HUES6 (cell line): Measurements from ENCODE around the gene NDRG3.
A peak's percentile ranks its signal among the peaks of the same experiment; 100 is the strongest.

Source experiments
- H3K27ac ChIP-seq: 2 replicates; pipeline ENCODE4 v1.7.0; 2013; ENCODE audit warnings: low read depth, mild to moderate bottlenecking, low read length, inconsistent platforms
- H3K27me3 ChIP-seq: 2 replicates; pipeline ENCODE4 v1.6.1; 2013; ENCODE audit warnings: low read length; ENCODE audit not compliant: control insufficient read depth, insufficient read depth
- H3K36me3 ChIP-seq: 2 replicates; pipeline ENCODE4 v1.6.1; 2013; ENCODE audit warnings: low read length; ENCODE audit not compliant: control insufficient read depth, insufficient read depth
- H3K4me1 ChIP-seq: 2 replicates; pipeline ENCODE4 v1.6.1; 2013; ENCODE audit warnings: low read length; ENCODE audit not compliant: control insufficient read depth, insufficient read depth
- H3K4me3 ChIP-seq: 2 replicates; pipeline ENCODE4 v1.5.1; 2013; ENCODE audit warnings: low read depth, low read length
- H3K9ac ChIP-seq: one replicate; pipeline ENCODE4 v1.6.1; 2013; ENCODE audit warnings: mild to moderate bottlenecking, low read length
- H3K9me3 ChIP-seq: 2 replicates; pipeline ENCODE4 v1.6.1; 2013; ENCODE audit warnings: low read depth, low read length; ENCODE audit not compliant: control insufficient read depth, insufficient read depth

Gene NDRG3

GRCh38 chr20:36745927-36746659 lies at the start of gene NDRG3:
TSS of gene NDRG3 (minus strand) at chr20:36746090. CDS start at chr20:36721735, 24,355 bp downstream.
- H3K9me3 ChIP-seq = no peaks in the 10 kb centered on the region
- peaks cover 12% of the 10 kb centered on the region for H3K4me1 ChIP-seq
- peak within 1 kb of the TSS; percentile 58 for H3K9ac ChIP-seq
- H3K36me3 ChIP-seq = peaks cover 10% of the 10 kb centered on the region
- no peaks in the 10 kb centered on the region for H3K27me3 ChIP-seq
- H3K4me3 ChIP-seq = peak within 1 kb of the TSS; percentile 67
- H3K27ac ChIP-seq = 0 out of 2 replicates have a peak within 1 kb of the TSS, but pooled peaks have one; percentile 4

- Histone ChIP-seq H3K4me3 (no peak overlapping the region), H3K4me1 (no peaks in the 10 kb centered on the region), H3K9me3 (no peaks in the 10 kb centered on the region), H3K36me3 (peaks cover 73% of the 10 kb centered on the region), H3K9ac (no peak overlapping the region), H3K27ac (no peak overlapping the region), H3K27me3 (no peaks in the 10 kb centered on the region)
These were observed 48.2 kb upstream of the NDRG3 start for GRCh38 chr20:36794116-36794474.

- Histone ChIP-seq H3K9me3 (no peaks in the 10 kb centered on the region), H3K36me3 (peaks cover 71% of the 10 kb centered on the region), H3K27me3 (no peaks in the 10 kb centered on the region), H3K4me3 (no peak overlapping the region), H3K4me1 (no peaks in the 10 kb centered on the region), H3K27ac (no peak overlapping the region), H3K9ac (no peak overlapping the region)
These were observed 47.6 kb upstream of the NDRG3 start for GRCh38 chr20:36793294-36794115.

GRCh38 chr20:36792422-36792821 lies 46.5 kb upstream of the NDRG3 start:
- Histone ChIP-seq H3K36me3 (peaks cover 60% of the 10 kb centered on the region), H3K27ac (no peak overlapping the region), H3K9me3 (no peaks in the 10 kb centered on the region), H3K27me3 (no peaks in the 10 kb centered on the region), H3K4me1 (no peaks in the 10 kb centered on the region), H3K4me3 (no peak overlapping the region), H3K9ac (no peak overlapping the region)

- Histone ChIP-seq H3K9ac (no peak overlapping the region), H3K36me3 (peaks cover 55% of the 10 kb centered on the region), H3K27me3 (no peaks in the 10 kb centered on the region)
These were observed 46.0 kb upstream of the NDRG3 start for GRCh38 chr20:36791862-36792261.

GRCh38 chr20:36786663-36787062 lies 40.8 kb upstream of the NDRG3 start:
- no peak overlapping the region for H3K4me3 ChIP-seq
- peaks cover 54% of the 10 kb centered on the region for H3K36me3 ChIP-seq
- no peak overlapping the region for H3K9ac ChIP-seq
- no peaks in the 10 kb centered on the region for H3K27me3 ChIP-seq
- no peaks in the 10 kb centered on the region for H3K4me1 ChIP-seq
- no peak overlapping the region for H3K27ac ChIP-seq
- no peaks in the 10 kb centered on the region for H3K9me3 ChIP-seq

More at GRCh38 chr20:36791862-36792261, 46.0 kb upstream of the NDRG3 start:
- Histone ChIP-seq H3K9me3 (no peaks in the 10 kb centered on the region), H3K27ac (no peak overlapping the region), H3K4me3 (no peak overlapping the region), H3K4me1 (no peaks in the 10 kb centered on the region)

- H3K4me3 ChIP-seq = no peak overlapping the region
- peaks cover 50% of the 10 kb centered on the region for H3K36me3 ChIP-seq
- no peak overlapping the region for H3K27ac ChIP-seq
These were observed 40.4 kb upstream of the NDRG3 start for GRCh38 chr20:36786246-36786645.

GRCh38 chr20:36785308-36785707 lies 39.4 kb upstream of the NDRG3 start:
- H3K9ac ChIP-seq = no peak overlapping the region
- H3K27ac ChIP-seq = no peak overlapping the region
- H3K4me1 ChIP-seq = no peaks in the 10 kb centered on the region
- H3K27me3 ChIP-seq = no peaks in the 10 kb centered on the region
- no peaks in the 10 kb centered on the region for H3K9me3 ChIP-seq
- H3K4me3 ChIP-seq = no peak overlapping the region
- peaks cover 45% of the 10 kb centered on the region for H3K36me3 ChIP-seq

More at GRCh38 chr20:36786246-36786645, 40.4 kb upstream of the NDRG3 start:
- Histone ChIP-seq H3K9ac (no peak overlapping the region), H3K4me1 (no peaks in the 10 kb centered on the region), H3K27me3 (no peaks in the 10 kb centered on the region), H3K9me3 (no peaks in the 10 kb centered on the region)

- Histone ChIP-seq H3K27ac (no peak overlapping the region), H3K9me3 (no peaks in the 10 kb centered on the region), H3K4me3 (no peak overlapping the region), H3K4me1 (no peaks in the 10 kb centered on the region), H3K27me3 (no peaks in the 10 kb centered on the region), H3K36me3 (peaks cover 45% of the 10 kb centered on the region), H3K9ac (no peak overlapping the region)
These were observed 39.0 kb upstream of the NDRG3 start for GRCh38 chr20:36784900-36785299.

GRCh38 chr20:36784116-36784515 lies 38.2 kb upstream of the NDRG3 start:
- H3K36me3 ChIP-seq = peaks cover 43% of the 10 kb centered on the region
- no peaks in the 10 kb centered on the region for H3K27me3 ChIP-seq
- no peak overlapping the region for H3K9ac ChIP-seq
- no peak overlapping the region for H3K27ac ChIP-seq
- H3K4me1 ChIP-seq = no peaks in the 10 kb centered on the region
- no peaks in the 10 kb centered on the region for H3K9me3 ChIP-seq
- no peak overlapping the region for H3K4me3 ChIP-seq

- no peaks in the 10 kb centered on the region for H3K9me3 ChIP-seq
- H3K4me3 ChIP-seq = no peak overlapping the region
- no peaks in the 10 kb centered on the region for H3K27me3 ChIP-seq
- no peak overlapping the region for H3K27ac ChIP-seq
- no peaks in the 10 kb centered on the region for H3K4me1 ChIP-seq
- H3K9ac ChIP-seq = no peak overlapping the region
- H3K36me3 ChIP-seq = peaks cover 19% of the 10 kb centered on the region
These were observed 33.8 kb upstream of the NDRG3 start for GRCh38 chr20:36779656-36780025.
